Sigmoid colon (tissue), 7 donors: ENCODE measurements around the gene ZNF385A. TPM values are rescaled to one million over a fixed set of nuclear protein-coding genes. Genes with fewer than 3 reads are reported as not detected.

Experiments
- DNase-seq: peaks from one replicate; pipeline ENCODE4 v3.0.0-alpha.2; 2019
- H3K27ac ChIP-seq, 4 donors: fragments of 200-600 bp; sonication (generic); one replicate each; pipeline ENCODE4 v1.5.1; 2016 to 2019; ENCODE audit warnings: mild to moderate bottlenecking in 1 of 4
- H3K27me3 ChIP-seq, 3 donors: fragments of 200-600 bp; sonication (generic); one replicate each; pipeline ENCODE4 v1.5.1; 2019; ENCODE audit warnings: mild to moderate bottlenecking in 1 of 3
- H3K36me3 ChIP-seq, 4 donors: fragments of 200-600 bp; sonication (generic); one replicate each; pipeline ENCODE4 v1.5.1; 2016 to 2019
- H3K4me1 ChIP-seq, 4 donors: fragments of 200-600 bp; sonication (generic); one replicate each; pipeline ENCODE4 v1.5.1; 2017 to 2019
- H3K4me3 ChIP-seq, 4 donors: fragments of 200-600 bp; sonication (generic); one replicate each; pipeline ENCODE4 v1.5.1; 2017 to 2019; ENCODE audit warnings: mild to moderate bottlenecking in 2 of 4, moderate library complexity in 1 of 4
- H3K9me3 ChIP-seq, 4 donors: fragments of 200-600 bp in 3 of 4; sonication (generic) in 3 of 4; one replicate each; pipeline versions ENCODE4 v1.5.1 to v1.6.1; 2013 to 2019
- CTCF ChIP-seq, 4 experiments: fragments of 450-650 bp in 3 of 4; fragments of 200-600 bp in 1 of 4; IDR thresholded peaks; one replicate each; pipeline ENCODE4 v1.5.1; 2016 to 2019; ENCODE audit warnings: antibody characterized with exemption in 4 of 4, mild to moderate bottlenecking in 3 of 4, moderate library complexity in 2 of 4
- EP300 ChIP-seq, 4 donors: sonication (generic); formaldehyde crosslinking; IDR thresholded peaks; one replicate each; pipeline ENCODE4 v1.6.1; 2017; ENCODE audit warnings: antibody characterized with exemption in 4 of 4
- POLR2A ChIP-seq, 2 donors: fragments of 450-650 bp; IDR thresholded peaks; one replicate each; pipeline ENCODE4 v1.6.1; 2016; ENCODE audit warnings: antibody characterized with exemption in 2 of 2, mild to moderate bottlenecking in 2 of 2, moderate library complexity in 2 of 2
- POLR2AphosphoS5 ChIP-seq, 4 donors: sonication (generic); formaldehyde crosslinking; IDR thresholded peaks; one replicate each; pipeline ENCODE4 v1.6.1; 2017; ENCODE audit warnings: antibody characterized with exemption in 4 of 4
- WGBS, 2 donors: extraction: QIAGEN DNeasy Blood & Tissue Kit; methylation state at CpG; one replicate each; pipeline ENCODE4 v1.1.7; 2013; 5-methylcytosine and 5-hydroxymethylcytosine counted together
- intact Hi-C: fragments of 100-400 bp; cut with DNase I; formaldehyde crosslinking; loops from one replicate; pipeline ENCODE4 v1.15.1; 2023
- polyA plus RNA-seq, 3 donors: library from polyadenylated mRNA; stranded (reverse); fragments of 200-250 nt; gene quantifications; one replicate each; pipeline ENCODE4 v1.2.3, GENCODE V29; 2013
- total RNA-seq, 4 donors: library from RNA; depleted of rRNA; stranded (reverse); fragments of >200 nt; gene quantifications; one replicate each; pipeline ENCODE4 v1.1.0, GENCODE V29; 2016
- donor health status: healthy with polysubstance abuse.
- donor health status: Bipolar disorder and iron deficiency.
- donor health status: healthy.

Gene ZNF385A
- total and polyA plus RNA-seq, 7 donors = 4.4 to 19.2 (median 8.4) TPM

DNA sequence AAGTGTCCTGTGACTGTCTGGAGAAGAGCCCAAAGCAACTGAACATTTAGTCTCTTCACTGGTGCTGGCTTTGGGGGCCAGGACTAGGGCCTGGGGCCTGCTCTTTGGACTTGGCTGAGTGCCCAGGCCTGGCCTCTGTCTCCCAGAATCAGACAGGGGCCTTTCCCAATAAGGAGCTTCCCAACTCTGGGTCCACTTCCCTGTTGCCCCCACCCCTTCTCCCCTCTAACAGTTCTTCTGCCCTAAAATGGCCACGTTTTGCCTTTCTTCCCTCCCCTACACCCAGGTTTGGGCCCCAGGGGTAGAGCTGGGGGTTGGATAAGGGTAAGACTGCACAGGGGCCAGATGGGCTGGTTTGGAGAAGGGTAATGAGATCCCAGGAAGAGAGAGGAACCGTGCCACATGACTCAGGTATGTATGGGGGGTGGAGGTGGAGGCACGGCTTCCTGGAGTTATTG, 44.5 kb upstream of the ZNF385A start:
- no peaks in the 10 kb centered on the region for H3K36me3 ChIP-seq
- WGBS, 2 donors = 71 to 73% methylated on average over 3 of the region's 3 CpGs
- H3K27me3 ChIP-seq = no peaks in the 10 kb centered on the region
- H3K9me3 ChIP-seq = no peaks in the 10 kb centered on the region
- H3K27ac ChIP-seq = peak overlapping the region; percentile 62 to 100 (median 100)
- TF ChIP-seq POLR2AphosphoS5 (IDR thresholded peaks at IDR 0.05) (peak in 3 of 4 donors; percentile 74 to 77 (median 77)), EP300 (IDR thresholded peaks at IDR 0.05) (peak in 2 of 4 donors; percentile 69 to 77), POLR2A (IDR thresholded peaks at IDR 0.05) (no peak)
- DNase-seq = peak; percentile 89
- intact Hi-C loops = no loop called here
- H3K4me3 ChIP-seq = peak overlapping the region; percentile 15 to 48 (median 37)
- H3K4me1 ChIP-seq = peaks cover 0 to 99% (median 82%) of the 10 kb centered on the region in 4 donors

DNA sequence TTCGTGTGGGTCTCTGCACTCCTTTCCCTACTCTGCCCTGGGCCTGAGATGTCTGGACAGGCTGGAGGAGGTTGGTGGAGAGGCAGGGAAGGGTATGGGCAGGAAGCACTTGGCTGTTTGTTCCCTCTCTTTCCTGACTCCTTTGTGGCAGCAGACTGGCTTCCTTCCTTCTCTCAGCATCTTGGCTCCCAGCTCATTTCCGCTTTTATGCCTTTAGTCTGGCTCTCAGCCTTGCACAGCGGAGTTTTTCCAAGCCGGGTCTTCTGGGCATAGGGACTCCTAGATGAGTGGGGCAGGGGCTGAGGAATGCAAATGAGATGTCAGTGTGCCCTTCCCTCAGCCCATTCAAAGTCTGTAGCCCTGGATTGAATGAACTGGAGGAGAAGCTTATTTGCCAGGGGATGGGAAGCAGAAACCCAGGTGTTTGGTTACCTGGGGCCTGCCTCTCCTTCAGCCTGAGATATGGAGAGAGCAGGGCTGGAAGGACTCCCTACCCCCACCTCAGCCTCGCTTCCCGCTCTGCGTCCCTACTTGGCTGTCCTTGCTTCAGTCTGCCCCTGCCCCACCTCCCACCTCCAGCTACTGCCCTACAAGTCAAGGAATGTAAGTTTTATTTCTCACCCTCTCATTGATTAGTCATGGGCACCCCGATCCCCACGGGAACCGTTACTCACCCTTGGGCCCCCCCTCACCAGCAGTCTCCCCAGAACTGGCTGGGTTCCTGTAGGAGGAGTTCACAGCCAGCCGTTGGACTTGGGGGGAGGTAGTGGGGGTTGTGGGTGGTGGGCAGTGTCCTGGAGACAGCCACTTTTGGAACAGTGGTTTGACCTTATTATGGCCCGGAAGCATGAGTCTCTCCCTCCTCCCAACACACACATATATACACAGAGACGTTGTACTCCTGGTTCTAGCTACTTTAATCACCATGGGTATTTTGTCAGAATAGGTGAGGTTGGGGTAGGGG, 43.8 kb upstream of the ZNF385A start:
- DNase-seq = peak; percentile 81
- whole genome bisulfite sequencing, 2 donors = 51 to 60% methylated on average over 13 of the region's 13 CpGs
- Histone ChIP-seq H3K27me3 (no peaks in the 10 kb centered on the region), H3K27ac (peak overlapping the region; percentile 62 to 100 (median 100)), H3K36me3 (no peaks in the 10 kb centered on the region), H3K4me1 (peaks cover 0 to 99% (median 85%) of the 10 kb centered on the region in 4 donors), H3K9me3 (no peaks in the 10 kb centered on the region), H3K4me3 (peak overlapping the region in 2 of 4 donors; percentile 42 to 48)
- intact Hi-C loops = no loop called here
- peak in 1 of 4 donors; percentile 31 for TF ChIP-seq POLR2AphosphoS5 (IDR thresholded peaks at IDR 0.05)
- no peak for TF ChIP-seq POLR2A (IDR thresholded peaks at IDR 0.05)
- peak in 1 of 4 donors; percentile 32 for TF ChIP-seq EP300 (IDR thresholded peaks at IDR 0.05)

DNA sequence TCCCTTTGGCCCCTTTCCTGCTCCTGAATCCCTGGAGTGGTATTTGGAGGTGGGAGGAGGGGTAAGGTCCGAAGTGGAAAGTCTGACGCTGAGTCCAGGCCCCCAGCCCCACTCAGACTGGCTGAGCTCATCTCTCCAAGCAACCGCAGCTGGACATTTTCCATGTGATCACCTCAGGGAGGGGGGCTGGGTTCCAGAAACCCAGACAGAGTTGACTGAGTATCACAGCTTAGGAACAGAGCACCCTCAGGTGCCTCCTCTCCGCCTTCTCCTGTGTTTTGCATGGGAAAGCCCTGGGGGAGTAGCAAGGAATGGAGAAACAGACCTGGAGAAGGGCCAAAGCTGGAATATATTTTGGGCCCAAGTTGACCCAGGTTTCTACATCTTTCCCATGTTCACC, 42.6 kb upstream of the ZNF385A start:
- H3K4me1 ChIP-seq = peaks cover 0 to 100% (median 88%) of the 10 kb centered on the region in 4 donors
- 82 to 83% methylated on average over 4 of the region's 4 CpGs for WGBS, 2 donors
- TF ChIP-seq POLR2AphosphoS5 (IDR thresholded peaks at IDR 0.05) = no peak
- no peak for TF ChIP-seq EP300 (IDR thresholded peaks at IDR 0.05)
- no peak for TF ChIP-seq POLR2A (IDR thresholded peaks at IDR 0.05)
- TF ChIP-seq CTCF (IDR thresholded peaks at IDR 0.05) = no peak
- peak overlapping the region; percentile 62 to 100 (median 100) for H3K27ac ChIP-seq
- H3K9me3 ChIP-seq = no peaks in the 10 kb centered on the region
- DNase-seq = no peak
- H3K36me3 ChIP-seq = no peaks in the 10 kb centered on the region
- intact Hi-C loops = no loop called here
- H3K27me3 ChIP-seq = no peaks in the 10 kb centered on the region
- no peak overlapping the region for H3K4me3 ChIP-seq

DNA sequence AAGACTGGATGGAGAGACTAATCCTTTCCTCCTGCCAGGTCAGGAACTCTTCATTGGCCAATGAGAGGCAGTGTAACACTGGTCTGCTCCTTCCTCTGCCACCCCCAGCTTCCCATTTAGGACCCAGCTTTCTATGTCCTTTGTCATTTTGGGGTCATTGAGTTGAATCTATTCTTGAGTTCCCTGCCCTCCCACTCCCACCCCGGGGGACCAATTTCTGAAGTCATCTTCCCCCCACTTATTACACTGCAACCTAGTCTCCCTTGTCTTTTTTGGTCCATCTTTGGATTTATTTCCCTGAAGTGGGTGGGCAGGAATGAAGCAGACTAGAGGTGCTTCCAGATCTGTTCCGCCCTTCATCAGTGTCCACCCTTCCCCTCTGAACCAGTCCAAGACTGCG, 42.2 kb upstream of the ZNF385A start:
- TF ChIP-seq POLR2AphosphoS5 (IDR thresholded peaks at IDR 0.05) = no peak
- no peak for TF ChIP-seq CTCF (IDR thresholded peaks at IDR 0.05)
- TF ChIP-seq POLR2A (IDR thresholded peaks at IDR 0.05) = no peak
- no peak for TF ChIP-seq EP300 (IDR thresholded peaks at IDR 0.05)
- 88 to 90% methylated on average over 3 of the region's 3 CpGs for WGBS, 2 donors
- H3K27ac ChIP-seq = peak overlapping the region; percentile 62 to 100 (median 100)
- peaks cover 0 to 100% (median 88%) of the 10 kb centered on the region in 4 donors for H3K4me1 ChIP-seq
- DNase-seq = no peak
- no peaks in the 10 kb centered on the region for H3K27me3 ChIP-seq
- H3K36me3 ChIP-seq = no peaks in the 10 kb centered on the region
- no peak overlapping the region for H3K4me3 ChIP-seq
- intact Hi-C loops = no loop called here
- no peaks in the 10 kb centered on the region for H3K9me3 ChIP-seq

GRCh38 chr12:54425702-54426101, 41.2 kb upstream of the ZNF385A start:
- DNase-seq = peak; percentile 60
- H3K36me3 ChIP-seq = no peaks in the 10 kb centered on the region
- 20 to 61% methylated on average over 2 of the region's 2 CpGs for WGBS, 2 donors
- TF ChIP-seq CTCF (IDR thresholded peaks at IDR 0.05) (no peak), POLR2A (IDR thresholded peaks at IDR 0.05) (no peak), POLR2AphosphoS5 (IDR thresholded peaks at IDR 0.05) (no peak), EP300 (IDR thresholded peaks at IDR 0.05) (no peak)
- H3K27me3 ChIP-seq = no peaks in the 10 kb centered on the region
- no peak overlapping the region for H3K4me3 ChIP-seq
- peak overlapping the region; percentile 6 to 100 (median 100) for H3K27ac ChIP-seq
- intact Hi-C loops = no loop called here
- H3K4me1 ChIP-seq = peaks cover 0 to 100% (median 92%) of the 10 kb centered on the region in 4 donors
- H3K9me3 ChIP-seq = no peaks in the 10 kb centered on the region
